Left cardiac atrium (tissue), 4 donors: ENCODE results near the gene SP3. TPM values are rescaled to one million over a fixed set of nuclear protein-coding genes. Genes with fewer than 3 reads are reported as not detected.

ENCODE experiments used
- ATAC-seq, 2 donors: fragments of 200-7000 bp; cut with Tn5 transposase; one replicate each; pipeline ENCODE4 v1.9.1; 2020; ENCODE audit warnings: mild to moderate bottlenecking in 2 of 2, moderate library complexity in 2 of 2
- DNase-seq: peaks from one replicate; pipeline ENCODE4 v3.0.0-alpha.2; 2020
- intact Hi-C, 2 donors: fragments of 100-400 bp; cut with DNase I; formaldehyde crosslinking; loops; one replicate each; pipeline versions ENCODE4 v1.14.1 to v1.15.1; 2022 to 2023
- total RNA-seq, 2 donors: library from RNA; stranded (reverse); fragmentation: NEBNext Ultra II Directional; extraction: Animal tissue kit (Norgen Biotek cat#: 25700); gene quantifications; one replicate each; pipeline ENCODE4 v1.2.1, GENCODE V29; 2021
- donor health status: DM: no; HTN: yes; CAD: no.
- donor health status: DM: no; HTN: yes; CAD: no; lungs with severe emphysema.
- donor health status: DM: yes; HTN: yes; CAD: no.
- donor health status: Dilated cardiomyopathy.

SP3 gene
- total RNA-seq, 2 donors from 2014 or later, result 42.9 to 49.0 TPM

- DNase-seq (no peak), ATAC-seq (no peak)
- intact Hi-C loops, result no loop called here
Observed at GRCh38 chr2:173874003-173874893, 90.9 kb downstream of the SP3 start.

DNA sequence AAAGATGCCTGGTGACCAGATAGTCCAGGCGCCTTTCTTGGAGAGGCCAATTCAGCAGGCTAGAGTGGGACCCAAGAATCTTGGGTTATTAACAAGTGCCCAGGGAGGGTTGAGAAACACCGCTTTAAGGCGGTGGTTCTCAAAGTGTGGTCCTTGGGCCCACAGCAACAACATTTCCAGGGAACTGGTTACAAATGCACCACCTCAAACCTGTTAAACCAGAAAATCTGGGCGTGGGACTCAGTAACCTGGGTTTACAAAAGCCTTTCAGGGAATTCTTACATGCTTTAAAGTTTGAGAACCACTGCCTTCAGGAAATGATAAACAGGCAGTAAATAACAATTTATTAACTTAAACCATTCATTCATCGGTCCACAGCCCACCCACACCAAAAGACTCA is 92.5 kb downstream of the SP3 start:
- intact Hi-C loops, result no loop called here
- DNase-seq, result no peak
- ATAC-seq, result no peak

DNA sequence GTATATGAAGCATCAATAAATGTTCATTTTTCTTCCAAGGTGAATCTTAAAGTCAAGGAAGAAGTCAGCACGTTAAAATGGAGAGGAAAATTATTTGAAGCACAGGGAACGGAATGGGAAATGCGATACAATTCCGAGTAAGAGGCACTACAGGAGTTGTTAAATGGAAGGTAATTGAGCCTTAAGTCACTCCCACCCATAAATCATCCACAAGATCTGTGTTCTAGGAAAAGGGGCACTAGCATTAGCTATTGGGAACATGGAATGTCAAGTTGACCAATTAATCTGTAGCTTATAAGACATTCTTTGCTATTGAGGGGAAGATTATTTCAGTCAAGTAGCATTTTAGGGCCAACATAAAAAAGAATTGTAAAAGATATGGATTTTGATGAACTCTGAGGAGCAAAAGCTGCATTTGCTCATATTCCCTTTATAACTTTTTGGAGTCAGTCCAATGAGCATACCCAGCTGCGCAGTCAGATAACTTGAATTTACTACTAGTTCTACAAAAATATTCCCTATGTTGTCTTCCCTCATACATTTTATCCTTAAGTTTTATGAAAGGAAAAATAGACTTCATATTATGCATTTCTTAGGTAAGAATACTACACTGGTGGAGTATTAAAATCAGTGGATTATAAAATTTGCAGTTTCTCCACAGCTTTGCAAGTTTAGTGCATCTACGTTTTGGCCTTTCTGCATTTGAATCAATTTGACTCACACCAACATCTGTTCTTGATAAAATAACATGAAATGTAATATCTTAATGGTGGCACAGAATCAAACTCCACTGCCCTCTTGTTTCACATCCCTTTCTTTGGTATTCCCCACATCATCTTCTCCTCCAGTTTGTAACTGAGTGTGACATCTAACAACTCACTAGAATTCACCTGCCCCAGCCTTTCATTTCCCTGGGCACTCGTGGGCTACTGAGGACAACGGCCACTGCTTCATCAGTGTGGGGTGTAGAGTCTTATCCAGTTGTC is 95.6 kb downstream of the SP3 start:
- intact Hi-C loops, result no loop called here

GRCh38 chr2:173868406-173868805 is 96.8 kb downstream of the SP3 start:
- ATAC-seq, result no peak
- no peak for DNase-seq
- intact Hi-C loops, result no loop called here

More for the DNA sequence above, 95.6 kb downstream of the SP3 start:
- no peak for DNase-seq
- ATAC-seq, result no peak

DNA sequence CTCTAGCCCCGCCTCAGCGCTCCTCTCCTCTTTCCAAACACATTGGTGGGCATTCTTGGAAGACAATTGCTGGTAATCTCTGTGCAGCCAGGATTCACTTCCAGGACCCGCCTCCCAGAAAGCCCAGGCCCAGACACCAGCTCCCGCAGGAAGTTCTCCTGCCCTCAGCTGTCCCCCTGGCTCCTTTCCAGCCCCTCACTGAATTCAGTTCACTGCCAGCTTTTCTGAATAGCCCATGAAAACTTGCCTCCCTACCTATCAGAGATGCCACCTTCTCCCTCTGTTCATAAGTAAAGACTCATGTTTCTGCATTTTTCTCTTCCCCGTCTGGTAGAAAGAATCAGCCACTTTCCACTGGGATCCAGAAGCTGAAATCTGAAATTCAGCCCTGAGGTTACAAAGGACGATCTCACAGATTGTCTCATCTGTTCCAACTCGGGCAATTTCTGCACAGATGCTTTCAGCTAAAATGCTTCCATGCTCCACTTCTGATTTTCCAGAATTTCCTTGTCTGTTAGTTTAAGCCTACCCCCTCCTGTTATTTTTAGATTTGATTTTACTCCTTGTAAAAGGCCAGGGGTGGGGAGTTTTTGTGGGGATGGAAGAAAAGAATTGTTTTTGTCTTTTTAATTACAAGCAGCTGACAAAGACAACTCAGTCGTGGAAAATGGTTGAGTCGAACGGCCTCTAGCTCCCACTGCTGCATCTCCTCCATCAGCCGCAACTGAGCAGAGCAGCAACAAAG is 98.1 kb downstream of the SP3 start:
- peak; percentile 23 for DNase-seq
- intact Hi-C loops, result no loop called here
- peak; percentile 30 to 33 for ATAC-seq

DNA sequence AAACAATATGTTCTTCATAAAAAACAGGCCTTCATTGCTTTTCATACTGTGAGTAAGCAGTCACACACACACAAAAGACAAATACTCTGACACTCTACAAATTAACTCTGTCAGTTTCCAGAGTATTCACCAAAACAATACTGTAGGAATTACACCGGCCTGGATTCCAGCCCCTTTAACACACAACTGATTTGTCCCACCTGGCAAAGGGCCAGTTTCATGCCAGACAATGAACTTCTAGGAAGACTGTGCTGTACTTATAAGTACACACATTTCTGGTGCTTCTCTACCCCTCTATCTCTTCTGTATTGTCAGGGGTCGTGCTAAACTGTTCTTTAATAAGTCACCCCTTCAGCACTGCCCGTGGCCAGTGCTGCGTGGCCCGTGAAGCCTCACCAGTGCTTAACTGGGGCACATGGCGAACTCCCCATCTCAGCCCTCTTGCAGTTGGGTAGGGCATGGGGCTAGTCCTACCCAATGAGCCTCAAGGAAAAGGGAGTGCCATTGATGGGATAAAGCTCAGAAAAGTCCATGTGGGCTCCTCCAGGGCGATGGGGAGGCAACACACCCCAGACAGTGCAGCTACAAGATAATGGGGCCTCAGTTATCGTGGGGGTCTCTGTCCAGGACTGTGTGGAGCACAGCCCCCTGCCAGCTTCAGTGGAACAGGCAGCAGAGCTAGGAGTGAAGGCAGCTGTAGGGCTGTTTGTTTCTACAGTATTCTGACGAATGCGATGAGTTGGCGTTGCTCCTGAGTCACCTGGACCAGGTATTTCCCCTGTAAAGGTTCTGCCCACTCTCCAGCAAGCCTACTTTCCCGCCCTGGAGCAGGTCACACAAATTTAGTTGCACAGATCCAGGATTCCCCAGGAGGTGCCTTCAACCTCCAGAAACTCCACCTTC is 99.0 kb downstream of the SP3 start:
- no peak for DNase-seq
- intact Hi-C loops, result no loop called here

GRCh38 chr2:173862612-173863217 is 102.5 kb downstream of the SP3 start:
- no peak for DNase-seq
- peak; percentile 25 to 45 for ATAC-seq
- intact Hi-C loops, result no loop called here

More for the DNA sequence above, 99.0 kb downstream of the SP3 start:
- no peak for ATAC-seq

DNA sequence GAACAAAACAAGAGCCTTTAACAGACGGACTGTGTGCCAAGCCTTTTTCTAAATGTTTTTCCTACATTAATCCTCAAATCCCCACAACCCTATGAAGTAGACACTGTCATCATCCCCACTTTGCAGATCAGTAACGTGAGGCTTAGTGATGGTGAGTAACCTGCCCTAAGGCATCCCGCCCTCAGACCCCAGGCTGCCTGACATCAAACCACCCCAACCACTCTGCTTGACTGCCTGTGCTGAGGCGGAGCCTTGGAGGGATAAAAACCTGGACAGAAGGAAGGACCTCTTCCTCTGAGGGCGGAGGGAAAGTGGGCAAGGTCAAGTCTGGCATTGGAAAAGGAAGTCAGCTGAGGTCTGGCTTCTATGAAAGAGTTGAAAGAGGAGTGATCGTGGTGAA is 104.6 kb downstream of the SP3 start:
- intact Hi-C loops, result no loop called here
- ATAC-seq (no peak), DNase-seq (no peak)

GRCh38 chr2:173860082-173860481 is 105.1 kb downstream of the SP3 start:
- ATAC-seq (no peak), DNase-seq (no peak)
- intact Hi-C loops, result no loop called here

DNA sequence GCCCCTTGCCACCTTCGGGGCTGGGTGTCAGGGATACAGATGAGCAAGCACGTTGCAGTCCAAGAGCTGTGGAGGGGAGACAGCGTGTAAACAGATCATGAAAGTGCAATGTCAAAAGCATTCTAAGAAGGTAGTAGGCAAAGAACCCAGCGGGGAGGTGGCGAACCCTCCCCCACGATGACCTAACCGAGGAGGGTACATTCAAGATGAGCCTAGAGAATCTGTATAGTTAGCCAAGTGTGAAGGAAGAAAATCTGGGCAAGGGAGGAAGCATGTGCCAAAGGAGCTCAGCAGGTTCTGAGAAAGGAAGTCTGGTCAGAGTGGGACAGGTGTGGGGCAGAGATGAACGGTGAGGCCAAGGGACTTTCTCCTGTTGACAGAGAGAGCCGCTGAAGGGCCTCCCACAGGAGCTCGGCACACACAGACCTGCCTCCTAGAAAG is 106.9 kb downstream of the SP3 start:
- DNase-seq (no peak), ATAC-seq (peak in 1 of 2 donors; percentile 63)
- intact Hi-C loops, result no loop called here
